Endothelial cell of umbilical vein (primary cell): ENCODE measurements around the gene IQCE. TPM values are rescaled to one million over a fixed set of nuclear protein-coding genes. Genes with fewer than 3 reads are reported as not detected.

ENCODE experiments used
- BruUV-seq: library from RNA; stranded (reverse); fragments of 400-500 nt; replicated peaks from 2 replicates; lab custom pipeline; 2021; lab: Mats Ljungman, UMichigan
- CTCF ChIA-PET: fragments of 300-600, 350-600 bp; sonication (Branson Sonifier 250); formaldehyde crosslinking; loops from one replicate; lab custom pipeline; 2021; ENCODE audit warnings: antibody characterized with exemption, inconsistent platforms; lab: Charles Lee
- POLR2A ChIA-PET: fragments of 300-600, 350-600 bp; sonication (Branson Sonifier 250); formaldehyde crosslinking; loops from one replicate; lab custom pipeline; 2021; ENCODE audit warnings: antibody characterized with exemption, inconsistent platforms; lab: Charles Lee
- DNase-seq: peaks from one replicate; pipeline ENCODE4 v3.0.0-alpha.2; 2011; ENCODE audit warnings: low read depth, low spot score
- FAIRE-seq: peaks from 2 replicates; lab custom pipeline; 2011; peaks lifted over from hg19 to GRCh38; lab: Jason Lieb, UNC
- H2AFZ ChIP-seq: 2 replicates; pipeline ENCODE4 v1.6.0; 2012; ENCODE audit warnings: low read depth, low read length, control low read depth, inconsistent platforms
- H3K27ac ChIP-seq: 2 replicates; pipeline ENCODE4 v1.5.1; 2011; ENCODE audit warnings: low read depth, mild to moderate bottlenecking, control low read depth, low read length, moderate library complexity; ENCODE audit not compliant: insufficient read depth
- H3K27me3 ChIP-seq, 2 experiments: 2 replicates each; pipeline versions ENCODE4 v1.6.0 to v1.6.1; 2011; ENCODE audit warnings: low read length in 2 of 2, mixed read lengths in 1 of 2; ENCODE audit not compliant: control insufficient read depth in 2 of 2, insufficient read depth in 2 of 2
- H3K36me3 ChIP-seq, 2 experiments: 2 replicates in 1 of 2; 3 replicates in 1 of 2; pipeline ENCODE4 v1.5.1; 2011; ENCODE audit warnings: low read length in 2 of 2, mild to moderate bottlenecking in 1 of 2, moderate library complexity in 1 of 2; ENCODE audit not compliant: control insufficient read depth in 2 of 2, insufficient read depth in 2 of 2; ENCODE audit errors: extremely low read depth in 1 of 2
- H3K4me1 ChIP-seq: 3 replicates; pipeline ENCODE4 v1.5.1; 2011; ENCODE audit warnings: mild to moderate bottlenecking, low read length; ENCODE audit not compliant: control insufficient read depth, insufficient read depth; ENCODE audit errors: extremely low read depth
- H3K4me2 ChIP-seq: 2 replicates; pipeline ENCODE4 v1.6.1; 2011; ENCODE audit warnings: low read length, control low read depth, mixed read lengths; ENCODE audit not compliant: insufficient read depth
- H3K4me3 ChIP-seq, 3 experiments: fragments of 200-600 bp in 1 of 3; sonication (generic), shearing (Covaris generic) in 1 of 3; replicated peaks in 1 of 3; 2 replicates each; pipeline ENCODE4 v1.5.1; 2011 to 2016; ENCODE audit warnings: control low read depth in 3 of 3, low read length in 3 of 3, mild to moderate bottlenecking in 2 of 3, inconsistent platforms in 1 of 3, low read depth in 1 of 3, moderate library complexity in 1 of 3; ENCODE audit not compliant: insufficient read depth in 1 of 3
- H3K79me2 ChIP-seq: 2 replicates; pipeline ENCODE4 v1.6.0; 2012; ENCODE audit warnings: low read length, inconsistent platforms; ENCODE audit not compliant: control insufficient read depth, insufficient read depth
- H3K9ac ChIP-seq: replicated peaks from 2 replicates; pipeline ENCODE3; 2011; ENCODE audit warnings: low read length, control low read depth; ENCODE audit not compliant: insufficient read depth; ENCODE audit errors: extremely low read depth
- H3K9me1 ChIP-seq: replicated peaks from 3 replicates; pipeline ENCODE4 v1.6.0; 2011; ENCODE audit warnings: mild to moderate bottlenecking, low read length; ENCODE audit not compliant: control insufficient read depth, insufficient read depth; ENCODE audit errors: extremely low read depth
- H3K9me3 ChIP-seq: replicated peaks from 2 replicates; pipeline ENCODE4 v1.5.1; 2012; ENCODE audit warnings: low read length, inconsistent platforms; ENCODE audit not compliant: control insufficient read depth, insufficient read depth
- H4K20me1 ChIP-seq: replicated peaks from 2 replicates; pipeline ENCODE3; 2011; ENCODE audit warnings: mild to moderate bottlenecking, low read length; ENCODE audit not compliant: control insufficient read depth, insufficient read depth; ENCODE audit errors: extremely low read depth
- EZH2 ChIP-seq: IDR thresholded peaks from 2 replicates; pipeline ENCODE4 v1.6.1; 2012; ENCODE audit warnings: borderline replicate concordance, low read depth, mild to moderate bottlenecking, moderate library complexity, low read length, inconsistent platforms; ENCODE audit not compliant: severe bottlenecking
- FOS ChIP-seq: IDR thresholded peaks from 2 replicates; pipeline ENCODE4 v1.6.1; 2011; ENCODE audit warnings: mild to moderate bottlenecking, low read length, moderate library complexity, borderline replicate concordance; ENCODE audit not compliant: insufficient read depth
- GATA2 ChIP-seq: IDR thresholded peaks from 2 replicates; pipeline ENCODE4 v1.7.0; 2011; ENCODE audit warnings: low read depth, mild to moderate bottlenecking, moderate library complexity, mixed read lengths, low read length; ENCODE audit not compliant: insufficient read length, insufficient read depth
- JUN ChIP-seq: IDR thresholded peaks from 2 replicates; pipeline ENCODE4 v1.6.1; 2011; ENCODE audit warnings: borderline replicate concordance, low read depth; ENCODE audit not compliant: insufficient read length, insufficient read depth
- MYC ChIP-seq: IDR thresholded peaks from one replicate; pipeline ENCODE4 v1.6.1; 2011; ENCODE audit warnings: mild to moderate bottlenecking, low read depth, low read length
- POLR2A ChIP-seq: IDR thresholded peaks from 2 replicates; pipeline ENCODE4 v1.6.1; 2012; ENCODE audit warnings: low read depth, mild to moderate bottlenecking, control low read depth, low read length
- POLR2AphosphoS5 ChIP-seq: IDR thresholded peaks from 2 replicates; pipeline ENCODE4 v1.6.1; 2012; ENCODE audit warnings: low read depth, mild to moderate bottlenecking, control low read depth, low read length, moderate library complexity; ENCODE audit not compliant: insufficient read depth
- dilution Hi-C: fragments of 300-500 bp; cut with MboI; formaldehyde crosslinking; loops from one replicate; pipeline ENCODE4 v1.15.0; 2019; ENCODE audit warnings: low sequenced_read_pairs; ENCODE audit not compliant: extremely low pct_ligation_motif_present
- intact Hi-C: fragments of 100-400 bp; cut with micrococcal nuclease; formaldehyde crosslinking; loops from one replicate; pipeline ENCODE4 v1.10.0; 2022
- polyA plus RNA-seq, 4 experiments: library from polyadenylated mRNA; depleted of rRNA in 3 of 4; stranded (reverse) in 3 of 4; unstranded in 1 of 4; fragments of >200 nt; gene quantifications; 2 replicates each; pipeline versions ENCODE4 v1.2.1 to v1.2.3, GENCODE V29; 2011 to 2012; ENCODE audit warnings: missing spikeins in 1 of 4
- total RNA-seq: library from RNA; stranded (reverse); gene quantifications from 2 replicates; pipeline ENCODE4 v1.2.3, GENCODE V29; 2021
- TF ChIP-seq, protein P1 (sequence below): IDR thresholded peaks from 2 replicates; pipeline ENCODE4 v1.6.1; 2011; ENCODE audit not compliant: insufficient read depth, insufficient read length
- TF ChIP-seq, protein P2 (sequence below), 2 donors: IDR thresholded peaks; 1 replicate in 1 of 2; 2 replicates in 1 of 2; pipeline ENCODE4 v1.5.1; 2011; ENCODE audit warnings: low read length in 2 of 2, mild to moderate bottlenecking in 2 of 2, moderate library complexity in 2 of 2, control low read depth in 1 of 2, inconsistent platforms in 1 of 2, low read depth in 1 of 2; ENCODE audit not compliant: insufficient read depth in 1 of 2; ENCODE audit errors: extremely low read depth in 1 of 2

Gene IQCE
- total and polyA plus RNA-seq, 2 donors (not counting 3 experiments of a cell fraction or from before 2014, with no cell fraction given): 4.9 to 14.5 TPM

DNA sequence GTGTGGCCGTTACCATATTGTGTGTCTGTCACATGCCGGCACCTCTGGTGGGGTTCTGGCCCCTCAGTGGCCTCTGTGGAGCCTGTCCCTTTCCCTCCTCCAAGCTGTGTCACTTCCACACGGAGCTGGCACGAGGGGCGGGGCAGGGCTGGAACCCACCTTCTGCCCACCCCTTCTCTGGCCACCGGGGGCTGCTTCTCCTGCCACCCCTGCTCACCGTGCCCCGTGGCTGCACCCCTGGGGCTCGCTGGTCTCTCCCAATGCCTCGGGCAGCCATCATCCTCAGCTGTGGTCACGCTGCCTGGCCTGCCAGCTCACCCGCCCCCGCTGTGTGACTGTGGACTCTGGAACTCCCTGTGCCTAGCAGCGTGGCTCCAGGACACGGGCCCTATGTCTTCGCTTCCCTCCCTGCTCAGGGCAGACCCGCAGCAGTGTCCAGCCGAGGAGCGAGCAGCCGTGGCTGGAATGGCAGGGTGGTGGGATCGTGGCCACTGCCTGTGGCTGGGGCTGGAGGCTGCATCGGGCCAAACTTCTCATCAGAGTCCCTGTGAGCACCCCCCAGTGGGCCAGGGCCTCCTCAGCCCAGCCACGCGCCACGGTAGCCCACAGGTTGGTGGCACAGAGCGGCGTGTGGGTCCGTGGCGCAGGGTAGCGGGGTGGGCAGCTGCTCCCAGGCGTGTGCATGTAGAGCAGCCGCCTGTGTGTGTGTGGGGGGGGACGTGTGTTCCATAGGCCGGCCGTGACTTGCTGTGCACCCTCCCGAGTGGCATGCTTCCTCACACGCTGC lies 81.1 kb downstream of the IQCE start:
- Histone ChIP-seq H3K79me2 (peaks cover 85% of the 10 kb centered on the region), H4K20me1 (peaks cover 3% of the 10 kb centered on the region), H2AFZ (no peak overlapping the region), H3K9ac (no peak overlapping the region), H3K27ac (peak overlapping the region; percentile 94), H3K9me1 (no peaks in the 10 kb centered on the region), H3K27me3 (no peaks in the 10 kb centered on the region), H3K4me1 (peaks cover 40% of the 10 kb centered on the region), H3K4me3 (no peak overlapping the region), H3K4me2 (no peak overlapping the region), H3K36me3 (peaks cover 1 to 3% of the 10 kb centered on the region in 2 experiments), H3K9me3 (no peaks in the 10 kb centered on the region)
- ChIA-PET POLR2A (no interaction called here), CTCF (no interaction called here)
- intact Hi-C loops (loop anchor here (2.0 to 10.0 kb wide), 6 partner anchors 13 to 165 kb away; partner anchors contain the start of gene GRIFIN), dilution Hi-C loops (no loop called here)
- no peak for FAIRE-seq
- no peak for TF ChIP-seq MYC
- no peak for TF ChIP-seq POLR2AphosphoS5
- TF ChIP-seq, protein P1, sequence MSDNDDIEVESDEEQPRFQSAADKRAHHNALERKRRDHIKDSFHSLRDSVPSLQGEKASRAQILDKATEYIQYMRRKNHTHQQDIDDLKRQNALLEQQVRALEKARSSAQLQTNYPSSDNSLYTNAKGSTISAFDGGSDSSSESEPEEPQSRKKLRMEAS: no peak
- no peak for TF ChIP-seq JUN
- no peak for TF ChIP-seq POLR2A
- no peak for TF ChIP-seq EZH2
- TF ChIP-seq FOS: no peak
- TF ChIP-seq GATA2: no peak
- TF ChIP-seq, protein P2, sequence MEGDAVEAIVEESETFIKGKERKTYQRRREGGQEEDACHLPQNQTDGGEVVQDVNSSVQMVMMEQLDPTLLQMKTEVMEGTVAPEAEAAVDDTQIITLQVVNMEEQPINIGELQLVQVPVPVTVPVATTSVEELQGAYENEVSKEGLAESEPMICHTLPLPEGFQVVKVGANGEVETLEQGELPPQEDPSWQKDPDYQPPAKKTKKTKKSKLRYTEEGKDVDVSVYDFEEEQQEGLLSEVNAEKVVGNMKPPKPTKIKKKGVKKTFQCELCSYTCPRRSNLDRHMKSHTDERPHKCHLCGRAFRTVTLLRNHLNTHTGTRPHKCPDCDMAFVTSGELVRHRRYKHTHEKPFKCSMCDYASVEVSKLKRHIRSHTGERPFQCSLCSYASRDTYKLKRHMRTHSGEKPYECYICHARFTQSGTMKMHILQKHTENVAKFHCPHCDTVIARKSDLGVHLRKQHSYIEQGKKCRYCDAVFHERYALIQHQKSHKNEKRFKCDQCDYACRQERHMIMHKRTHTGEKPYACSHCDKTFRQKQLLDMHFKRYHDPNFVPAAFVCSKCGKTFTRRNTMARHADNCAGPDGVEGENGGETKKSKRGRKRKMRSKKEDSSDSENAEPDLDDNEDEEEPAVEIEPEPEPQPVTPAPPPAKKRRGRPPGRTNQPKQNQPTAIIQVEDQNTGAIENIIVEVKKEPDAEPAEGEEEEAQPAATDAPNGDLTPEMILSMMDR (IDR thresholded peaks at IDR 0.05; ENCODE audit: extremely low read depth in 1 of 2, insufficient read depth in 1 of 2, low read depth in 1 of 2, low read length in 2 of 2): no peak
- BruUV-seq: no TSS peak
- DNase-seq: no peak
